ENCODE measurements around the gene MMGT1. TPM values are rescaled to one million over a fixed set of nuclear protein-coding genes. Genes with fewer than 3 reads are reported as not detected.

MMGT1 gene
- total RNA-seq, 4 donors from 2014 or later, result 9.9 to 21.5 (median 13.5) TPM

GRCh38 chrX:136015016-136015415, 41.2 kb upstream of the MMGT1 start:
- H3K4me1 ChIP-seq, result no peaks in the 10 kb centered on the region
- TF ChIP-seq CTCF (IDR thresholded peaks at IDR 0.05), result no peak
- no peak for TF ChIP-seq POLR2A (IDR thresholded peaks at IDR 0.05)
- no peak for DNase-seq
- no peak overlapping the region for H3K4me3 ChIP-seq
- H3K27ac ChIP-seq, result no peak overlapping the region
- H3K27me3 ChIP-seq, result no peaks in the 10 kb centered on the region
- H3K9me3 ChIP-seq, result no peaks in the 10 kb centered on the region
- H3K36me3 ChIP-seq, result peaks cover 0 to 15% (median 0%) of the 10 kb centered on the region in 3 donors

- no peaks in the 10 kb centered on the region for H3K9me3 ChIP-seq
- TF ChIP-seq POLR2A (IDR thresholded peaks at IDR 0.05), result no peak
- no peak for DNase-seq
- H3K27me3 ChIP-seq, result no peaks in the 10 kb centered on the region
- no peaks in the 10 kb centered on the region for H3K36me3 ChIP-seq
- no peak overlapping the region for H3K27ac ChIP-seq
- no peaks in the 10 kb centered on the region for H3K4me1 ChIP-seq
- H3K4me3 ChIP-seq, result no peak overlapping the region
These were observed 14.5 kb upstream of the MMGT1 start for GRCh38 chrX:135988245-135988644.

GRCh38 chrX:135985973-135986310, 12.2 kb upstream of the MMGT1 start:
- no peak for TF ChIP-seq POLR2A (IDR thresholded peaks at IDR 0.05)
- TF ChIP-seq CTCF (IDR thresholded peaks at IDR 0.05), result no peak
- H3K9me3 ChIP-seq, result no peaks in the 10 kb centered on the region
- peak overlapping the region; percentile 62 to 85 (median 72) for H3K4me3 ChIP-seq
- H3K27me3 ChIP-seq, result no peaks in the 10 kb centered on the region
- H3K36me3 ChIP-seq, result no peaks in the 10 kb centered on the region
- no peaks in the 10 kb centered on the region for H3K4me1 ChIP-seq
- no peak for DNase-seq
- peak overlapping the region; percentile 80 to 88 (median 86) for H3K27ac ChIP-seq

GRCh38 chrX:135985157-135985972, 11.6 kb upstream of the MMGT1 start, which contains the start of gene SLC9A6:
SLC9A6 (plus strand) TSS chrX:135985435; CDS start chrX:135985659, 224 bp downstream.
- no peaks in the 10 kb centered on the region for H3K4me1 ChIP-seq
- H3K4me3 ChIP-seq, result peak within 1 kb of the TSS; percentile 62 to 85 (median 72)
- peak; percentile 74 to 88 (median 82) for DNase-seq
- H3K27ac ChIP-seq, result peak within 1 kb of the TSS; percentile 80 to 88 (median 86)
- no peaks in the 10 kb centered on the region for H3K27me3 ChIP-seq
- TF ChIP-seq POLR2A (IDR thresholded peaks at IDR 0.05), result peak in 1 of 2 donors; percentile 22
- no peak for TF ChIP-seq CTCF (IDR thresholded peaks at IDR 0.05)
- no peaks in the 10 kb centered on the region for H3K36me3 ChIP-seq
- no peaks in the 10 kb centered on the region for H3K9me3 ChIP-seq

GRCh38 chrX:135984791-135985156, 11.0 kb upstream of the MMGT1 start:
- H3K4me3 ChIP-seq, result peak overlapping the region; percentile 62 to 85 (median 72)
- no peaks in the 10 kb centered on the region for H3K36me3 ChIP-seq
- no peaks in the 10 kb centered on the region for H3K4me1 ChIP-seq
- H3K27ac ChIP-seq, result peak overlapping the region; percentile 80 to 88 (median 86)
- DNase-seq, result no peak
- TF ChIP-seq POLR2A (IDR thresholded peaks at IDR 0.05), result no peak
- no peak for TF ChIP-seq CTCF (IDR thresholded peaks at IDR 0.05)
- H3K27me3 ChIP-seq, result no peaks in the 10 kb centered on the region
- no peaks in the 10 kb centered on the region for H3K9me3 ChIP-seq

- Histone ChIP-seq H3K27ac (peak overlapping the region in 3 of 4 donors; percentile 83 to 88 (median 88)), H3K4me1 (no peaks in the 10 kb centered on the region), H3K4me3 (peak overlapping the region in 1 of 4 donors; percentile 85), H3K27me3 (no peaks in the 10 kb centered on the region), H3K9me3 (no peaks in the 10 kb centered on the region), H3K36me3 (no peaks in the 10 kb centered on the region)
- TF ChIP-seq CTCF (IDR thresholded peaks at IDR 0.05) (no peak), POLR2A (IDR thresholded peaks at IDR 0.05) (no peak)
- DNase-seq, result no peak
These were observed 10.5 kb upstream of the MMGT1 start for GRCh38 chrX:135984256-135984655.

Data from Peyer's patch (tissue), 4 donors.